ENCODE measurements around the gene CTNNAL1. TPM values are rescaled to one million over a fixed set of nuclear protein-coding genes. Genes with fewer than 3 reads are reported as not detected.

Gene CTNNAL1
- total RNA-seq, 2 donors from 2014 or later = 22.4 to 30.2 TPM

GRCh38 chr9:108911820-108912219 lies 101.5 kb downstream of the CTNNAL1 start:
- Histone ChIP-seq H3K27ac (no peak overlapping the region), H3K27me3 (no peaks in the 10 kb centered on the region), H3K4me3 (no peak overlapping the region), H3K9me3 (no peaks in the 10 kb centered on the region), H3K9ac (ENCODE audit: low read depth in 2 of 2, low read length in 2 of 2) (no peak overlapping the region), H3K4me1 (no peaks in the 10 kb centered on the region), H3K36me3 (no peaks in the 10 kb centered on the region)
- no peak for DNase-seq
- no peak for TF ChIP-seq CTCF (IDR thresholded peaks at IDR 0.05)
- intact Hi-C loops (cut with DNase I) = no loop called here

- H3K27me3 ChIP-seq = no peaks in the 10 kb centered on the region
- intact Hi-C loops (cut with DNase I) = no loop called here
- no peaks in the 10 kb centered on the region for H3K36me3 ChIP-seq
- H3K27ac ChIP-seq = no peak overlapping the region
- TF ChIP-seq CTCF (IDR thresholded peaks at IDR 0.05) = no peak
- DNase-seq = no peak
- no peak overlapping the region for H3K4me3 ChIP-seq
- no peaks in the 10 kb centered on the region for H3K4me1 ChIP-seq
- no peak overlapping the region for H3K9ac ChIP-seq (ENCODE audit: low read depth in 2 of 2, low read length in 2 of 2)
- no peaks in the 10 kb centered on the region for H3K9me3 ChIP-seq
Measured at GRCh38 chr9:108910914-108911313, 102.4 kb downstream of the CTNNAL1 start.

- no peak for TF ChIP-seq CTCF (IDR thresholded peaks at IDR 0.05)
- H3K27ac ChIP-seq = no peak overlapping the region
- H3K4me3 ChIP-seq = no peak overlapping the region
- no peak for DNase-seq
- no peaks in the 10 kb centered on the region for H3K27me3 ChIP-seq
- H3K9me3 ChIP-seq = no peaks in the 10 kb centered on the region
- intact Hi-C loops (cut with DNase I) = no loop called here
- no peaks in the 10 kb centered on the region for H3K36me3 ChIP-seq
- no peak overlapping the region for H3K9ac ChIP-seq (ENCODE audit: low read depth in 2 of 2, low read length in 2 of 2)
- H3K4me1 ChIP-seq = no peaks in the 10 kb centered on the region
Measured at GRCh38 chr9:108910402-108910801, 102.9 kb downstream of the CTNNAL1 start.

GRCh38 chr9:108905494-108905893 lies 107.8 kb downstream of the CTNNAL1 start:
- intact Hi-C loops (cut with DNase I) = no loop called here
- no peaks in the 10 kb centered on the region for H3K9me3 ChIP-seq
- H3K4me3 ChIP-seq = no peak overlapping the region
- no peak for TF ChIP-seq CTCF (IDR thresholded peaks at IDR 0.05)
- no peaks in the 10 kb centered on the region for H3K36me3 ChIP-seq
- H3K4me1 ChIP-seq = no peaks in the 10 kb centered on the region
- DNase-seq = no peak
- H3K27me3 ChIP-seq = no peaks in the 10 kb centered on the region
- H3K27ac ChIP-seq = no peak overlapping the region
- no peak overlapping the region for H3K9ac ChIP-seq (ENCODE audit: low read depth in 2 of 2, low read length in 2 of 2)

GRCh38 chr9:108904161-108904560 lies 109.1 kb downstream of the CTNNAL1 start:
- H3K9ac ChIP-seq (ENCODE audit: low read depth in 2 of 2, low read length in 2 of 2) = no peak overlapping the region
- H3K4me3 ChIP-seq = no peak overlapping the region
- no peaks in the 10 kb centered on the region for H3K36me3 ChIP-seq
- H3K27ac ChIP-seq = no peak overlapping the region
- H3K9me3 ChIP-seq = no peaks in the 10 kb centered on the region
- no peaks in the 10 kb centered on the region for H3K4me1 ChIP-seq
- H3K27me3 ChIP-seq = no peaks in the 10 kb centered on the region
- intact Hi-C loops (cut with DNase I) = no loop called here
- TF ChIP-seq CTCF (IDR thresholded peaks at IDR 0.05) = no peak
- DNase-seq = no peak
